Mucosa of gallbladder (tissue), 1 donor: ENCODE results near the gene COPB2. TPM values are rescaled to one million over a fixed set of nuclear protein-coding genes. Genes with fewer than 3 reads are reported as not detected.

Experiments
- DNase-seq: peaks from one replicate; pipeline ENCODE4 v3.0.0-alpha.2; 2020; ENCODE audit warnings: low spot score
- total RNA-seq: library from RNA; stranded (reverse); gene quantifications from one replicate; pipeline ENCODE4 v1.2.1, GENCODE V29; 2021
- donor health status: DM: no; HTN: no; CAD: no.

Gene COPB2
- total RNA-seq, 1 donor from 2014 or later: 138 TPM

DNA sequence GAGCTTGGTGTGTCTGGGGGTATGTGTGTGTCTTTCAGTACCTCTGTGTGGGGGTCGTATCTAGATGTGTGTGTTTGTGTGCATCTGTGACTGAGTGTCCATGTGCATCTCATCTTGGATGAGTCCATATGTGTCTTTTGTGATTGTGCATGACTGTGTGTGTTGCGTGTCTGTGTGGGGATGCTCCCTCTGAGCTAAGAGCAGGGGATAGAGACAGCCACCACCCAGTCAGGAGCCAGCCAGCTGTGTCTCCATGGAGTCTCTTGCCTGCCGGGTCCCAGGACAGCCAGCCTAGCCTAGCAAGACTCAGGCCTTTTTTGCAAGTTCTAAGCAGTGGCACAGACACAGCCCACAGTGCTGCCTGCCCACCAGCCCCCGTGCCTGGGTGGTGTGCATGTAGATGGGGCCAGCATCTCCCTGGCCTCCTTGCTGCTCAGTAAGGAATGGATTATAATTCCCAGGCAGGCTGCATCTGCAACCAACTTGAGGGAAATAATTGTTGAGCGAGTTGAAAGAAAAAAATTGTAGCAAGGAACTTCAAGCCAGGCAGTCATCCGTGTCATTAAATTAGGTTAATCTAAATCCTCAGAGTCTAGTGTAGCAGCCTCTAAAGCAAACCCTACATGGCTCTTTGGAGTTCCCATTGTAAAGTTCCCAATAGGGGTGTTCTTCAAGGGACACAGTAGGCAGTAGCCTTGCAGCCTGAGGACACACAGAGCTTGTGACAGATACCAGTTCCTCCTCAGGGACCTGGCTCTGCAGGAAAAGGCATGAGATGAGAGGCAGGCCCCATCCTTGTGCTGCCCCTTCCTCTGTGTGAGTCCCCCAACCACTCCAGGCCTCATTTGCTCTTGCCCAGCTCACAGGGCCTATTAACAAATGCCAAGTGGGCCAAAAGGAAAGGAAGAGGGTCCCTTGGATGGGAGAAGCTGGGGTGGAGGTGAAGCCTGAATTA is 81.6 kb downstream of the COPB2 start:
- DNase-seq: no peak

Other genes starting within 250 kb of the COPB2 start
- 27.4 TPM for gene MRPS22, start 45.6 kb downstream of the COPB2 start, total RNA-seq
- gene RBP2, start 86.9 kb upstream of the COPB2 start, total RNA-seq: 12.2 TPM
- gene RBP1, start 150.1 kb upstream of the COPB2 start, total RNA-seq: 279 TPM